Skin epidermis (tissue), 12 donors: ENCODE measurements around the gene ANLN.
A peak's percentile ranks its signal among the peaks of the same experiment; 100 is the strongest.

Source experiments
- H3K27ac ChIP-seq, 21 experiments: fragments of 200-600 bp; sonication (generic) in 11 of 21; one replicate each; pipeline ENCODE4 v1.5.0; 2020; ENCODE audit warnings: mild to moderate bottlenecking in 3 of 21, inconsistent platforms in 2 of 21, moderate library complexity in 2 of 21
- H3K4me3 ChIP-seq, 7 experiments: fragments of 200-600 bp; sonication (generic) in 2 of 7; one replicate each; pipeline ENCODE4 v1.5.0; 2020; ENCODE audit warnings: inconsistent platforms in 2 of 7, mild to moderate bottlenecking in 2 of 7, moderate library complexity in 1 of 7

ANLN gene, protein sequence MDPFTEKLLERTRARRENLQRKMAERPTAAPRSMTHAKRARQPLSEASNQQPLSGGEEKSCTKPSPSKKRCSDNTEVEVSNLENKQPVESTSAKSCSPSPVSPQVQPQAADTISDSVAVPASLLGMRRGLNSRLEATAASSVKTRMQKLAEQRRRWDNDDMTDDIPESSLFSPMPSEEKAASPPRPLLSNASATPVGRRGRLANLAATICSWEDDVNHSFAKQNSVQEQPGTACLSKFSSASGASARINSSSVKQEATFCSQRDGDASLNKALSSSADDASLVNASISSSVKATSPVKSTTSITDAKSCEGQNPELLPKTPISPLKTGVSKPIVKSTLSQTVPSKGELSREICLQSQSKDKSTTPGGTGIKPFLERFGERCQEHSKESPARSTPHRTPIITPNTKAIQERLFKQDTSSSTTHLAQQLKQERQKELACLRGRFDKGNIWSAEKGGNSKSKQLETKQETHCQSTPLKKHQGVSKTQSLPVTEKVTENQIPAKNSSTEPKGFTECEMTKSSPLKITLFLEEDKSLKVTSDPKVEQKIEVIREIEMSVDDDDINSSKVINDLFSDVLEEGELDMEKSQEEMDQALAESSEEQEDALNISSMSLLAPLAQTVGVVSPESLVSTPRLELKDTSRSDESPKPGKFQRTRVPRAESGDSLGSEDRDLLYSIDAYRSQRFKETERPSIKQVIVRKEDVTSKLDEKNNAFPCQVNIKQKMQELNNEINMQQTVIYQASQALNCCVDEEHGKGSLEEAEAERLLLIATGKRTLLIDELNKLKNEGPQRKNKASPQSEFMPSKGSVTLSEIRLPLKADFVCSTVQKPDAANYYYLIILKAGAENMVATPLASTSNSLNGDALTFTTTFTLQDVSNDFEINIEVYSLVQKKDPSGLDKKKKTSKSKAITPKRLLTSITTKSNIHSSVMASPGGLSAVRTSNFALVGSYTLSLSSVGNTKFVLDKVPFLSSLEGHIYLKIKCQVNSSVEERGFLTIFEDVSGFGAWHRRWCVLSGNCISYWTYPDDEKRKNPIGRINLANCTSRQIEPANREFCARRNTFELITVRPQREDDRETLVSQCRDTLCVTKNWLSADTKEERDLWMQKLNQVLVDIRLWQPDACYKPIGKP

GRCh38 chr7:36389371-36390198, at the start of gene ANLN:
TSS of gene ANLN (plus strand) at chr7:36389862. CDS start at chr7:36390027, 165 bp downstream.
- Histone ChIP-seq H3K4me3 (peak within 1 kb of the TSS; percentile 57 to 93 (median 74)), H3K27ac (peak within 1 kb of the TSS in 20 of 21 experiments; percentile 16 to 79 (median 56))

DNA sequence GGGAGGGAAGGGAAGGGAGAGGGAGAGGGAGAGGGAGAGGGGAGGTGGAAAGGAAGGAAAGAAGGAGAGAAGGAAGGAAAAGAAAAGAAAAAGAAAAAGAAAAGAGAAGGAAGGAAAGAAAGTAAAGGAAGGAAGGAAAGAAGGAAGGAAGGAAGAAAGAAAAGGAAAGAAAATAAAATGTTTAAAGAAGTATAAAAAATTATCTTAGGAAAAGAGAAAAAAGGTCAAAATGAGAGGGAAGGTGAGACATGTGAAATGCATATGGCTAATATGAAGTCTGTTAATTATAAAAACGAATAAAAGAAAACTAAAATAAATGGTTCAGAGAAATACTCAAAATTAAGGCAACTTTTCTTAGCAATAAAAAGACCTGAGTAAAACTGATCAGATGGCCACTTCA, 46.1 kb upstream of the ANLN start:
- H3K27ac ChIP-seq, result no peak overlapping the region
- H3K4me3 ChIP-seq, result no peak overlapping the region

GRCh38 chr7:36344622-36345021, 45.0 kb upstream of the ANLN start:
- Histone ChIP-seq H3K4me3 (no peak overlapping the region), H3K27ac (no peak overlapping the region)

DNA sequence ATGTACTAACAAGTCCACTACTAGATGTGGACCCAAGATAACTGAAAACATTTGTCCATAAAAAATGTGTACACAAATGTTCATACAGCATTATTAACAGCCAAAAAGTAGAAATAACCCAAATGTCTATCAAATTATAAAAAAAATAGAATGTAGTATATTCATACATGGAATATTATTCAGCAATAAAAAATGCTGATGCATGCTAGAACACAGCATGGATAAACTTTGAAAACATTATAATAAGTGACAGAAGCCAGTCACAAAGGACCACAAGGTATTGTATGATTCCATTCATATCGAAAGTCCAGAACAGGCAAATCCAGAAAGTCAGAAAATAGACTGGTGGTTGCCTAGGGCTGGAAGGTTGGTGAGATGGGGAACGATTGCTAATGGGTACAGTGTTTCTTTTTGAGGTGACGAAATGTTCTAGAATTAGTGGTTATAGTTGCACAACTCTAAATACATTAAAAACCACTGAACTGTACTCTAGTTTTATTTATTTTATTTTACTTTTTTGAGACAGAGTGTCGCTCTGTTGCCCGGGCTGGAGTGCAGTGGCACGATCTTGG, 43.3 kb upstream of the ANLN start:
- Histone ChIP-seq H3K27ac (no peak overlapping the region), H3K4me3 (no peak overlapping the region)

DNA sequence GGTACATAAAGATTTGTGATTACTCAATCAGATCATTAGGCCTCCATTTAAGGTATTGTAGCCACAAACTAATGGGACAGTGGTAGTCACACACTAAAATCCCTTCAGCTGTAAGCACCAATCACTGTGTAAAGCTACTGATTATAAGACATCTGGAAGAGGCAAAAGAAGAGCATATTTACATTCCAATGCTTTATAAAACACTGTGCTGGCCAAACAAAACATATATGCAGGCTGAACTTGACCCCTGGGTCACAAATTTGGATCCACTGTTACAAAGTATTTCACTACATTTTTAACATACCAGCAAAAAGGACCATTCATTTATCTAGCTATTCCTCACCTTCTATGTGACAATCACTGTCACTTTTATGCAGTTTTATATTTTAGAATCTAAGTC, 41.4 kb upstream of the ANLN start:
- Histone ChIP-seq H3K27ac (no peak overlapping the region), H3K4me3 (no peak overlapping the region)

DNA sequence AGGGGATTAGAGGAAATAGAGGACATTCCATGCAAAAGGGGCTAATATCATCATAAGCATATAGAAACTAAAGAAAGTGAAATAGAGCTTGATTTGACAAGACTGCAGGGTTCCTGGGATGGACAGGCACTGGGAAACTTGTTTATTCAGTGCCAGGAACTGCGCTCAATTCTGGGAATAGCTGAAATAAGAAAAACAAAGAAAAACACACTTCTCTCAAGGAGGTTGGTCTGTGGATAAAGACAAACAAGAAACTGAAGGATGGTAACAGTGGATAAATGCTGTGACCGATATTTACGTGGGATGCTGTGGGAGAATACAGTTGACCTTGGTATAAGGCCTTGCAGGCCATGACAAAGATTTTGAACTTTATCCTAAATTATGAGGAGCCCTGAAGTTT, 40.9 kb upstream of the ANLN start:
- H3K4me3 ChIP-seq, result no peak overlapping the region

GRCh38 chr7:36349626-36350025, 40.0 kb upstream of the ANLN start:
- Histone ChIP-seq H3K4me3 (no peak overlapping the region), H3K27ac (no peak overlapping the region)

More for the DNA sequence above, 40.9 kb upstream of the ANLN start:
- no peak overlapping the region for H3K27ac ChIP-seq

- H3K27ac ChIP-seq, result no peak overlapping the region
- H3K4me3 ChIP-seq, result no peak overlapping the region
Measured at GRCh38 chr7:36355490-36355889, 34.2 kb upstream of the ANLN start.

- no peak overlapping the region for H3K27ac ChIP-seq
- H3K4me3 ChIP-seq, result no peak overlapping the region
Measured at GRCh38 chr7:36357054-36357453, 32.6 kb upstream of the ANLN start.

DNA sequence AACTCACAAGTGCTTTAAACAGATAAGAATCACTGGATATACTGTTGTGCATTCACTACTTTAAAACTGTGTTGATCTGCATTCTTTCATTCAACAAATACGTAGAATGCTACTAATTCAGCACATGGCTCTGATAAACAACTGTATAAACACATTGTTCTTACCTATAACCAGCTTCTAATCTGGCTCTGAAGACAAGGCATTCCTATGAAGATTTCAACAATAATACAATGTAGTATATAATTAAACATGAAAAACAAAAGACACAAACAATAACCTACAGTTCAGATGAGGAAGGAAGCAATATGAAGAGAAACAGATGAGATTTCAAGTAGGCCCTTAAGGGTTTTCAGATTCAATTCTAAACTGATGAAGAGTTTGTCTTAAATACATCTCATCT, 31.1 kb upstream of the ANLN start:
- Histone ChIP-seq H3K27ac (no peak overlapping the region), H3K4me3 (no peak overlapping the region)

DNA sequence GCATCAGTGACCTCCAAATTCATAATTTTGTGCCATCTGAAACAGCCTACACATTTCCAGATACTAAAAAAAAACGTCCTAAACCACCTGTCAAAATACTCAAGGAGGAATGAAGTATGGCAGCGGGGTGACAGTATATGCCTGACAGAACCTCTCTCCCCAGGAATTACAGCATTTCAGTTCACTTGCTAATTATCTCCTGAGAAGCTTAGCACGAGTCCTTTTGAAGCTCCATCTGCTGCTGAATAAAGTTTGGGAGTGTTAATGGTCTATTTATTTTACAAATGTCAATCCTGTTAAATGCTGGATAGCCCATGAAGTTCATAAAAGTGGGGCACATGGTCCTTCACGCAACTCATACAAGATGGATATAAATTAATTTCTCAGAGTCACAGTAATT, 29.4 kb upstream of the ANLN start:
- H3K4me3 ChIP-seq, result no peak overlapping the region

DNA sequence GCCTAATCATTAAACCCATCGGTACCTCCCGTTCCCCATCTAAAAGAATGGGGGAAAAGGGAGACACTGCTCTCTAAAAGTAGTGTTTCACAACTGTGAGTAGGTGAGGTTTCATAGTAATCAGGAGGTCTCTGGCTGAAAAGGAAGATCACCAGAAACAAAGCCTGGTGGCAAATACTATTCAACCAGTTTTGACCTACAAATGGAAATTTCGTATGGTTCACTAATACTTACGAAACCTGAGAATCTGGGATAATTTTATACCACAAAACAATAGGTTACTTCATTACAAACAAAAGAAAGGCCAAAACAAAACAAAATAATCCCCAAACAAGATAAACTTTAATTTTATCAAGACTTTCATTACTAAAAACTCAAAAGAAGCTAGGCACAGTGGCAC, 28.4 kb upstream of the ANLN start:
- Histone ChIP-seq H3K4me3 (no peak overlapping the region), H3K27ac (no peak overlapping the region)

More for the DNA sequence above, 29.4 kb upstream of the ANLN start:
- H3K27ac ChIP-seq, result no peak overlapping the region

DNA sequence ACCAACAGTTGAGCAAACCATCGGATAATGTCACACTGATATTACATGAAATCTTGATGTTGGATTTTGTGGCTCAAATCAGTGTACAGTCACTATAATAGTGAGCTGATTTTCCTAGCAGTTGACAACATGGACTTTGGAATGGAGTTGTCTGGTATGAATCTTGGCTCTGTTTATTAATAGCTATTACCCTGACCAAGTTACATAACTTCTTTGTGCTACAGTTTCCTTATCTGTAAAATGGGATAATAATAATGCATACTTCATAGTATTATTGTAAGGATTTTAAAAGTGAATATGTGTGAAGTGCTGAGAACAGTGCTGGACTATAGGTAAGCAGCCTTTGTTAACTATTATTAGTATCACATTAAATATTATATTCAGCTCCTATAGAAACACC, 26.1 kb upstream of the ANLN start:
- Histone ChIP-seq H3K27ac (no peak overlapping the region), H3K4me3 (no peak overlapping the region)

DNA sequence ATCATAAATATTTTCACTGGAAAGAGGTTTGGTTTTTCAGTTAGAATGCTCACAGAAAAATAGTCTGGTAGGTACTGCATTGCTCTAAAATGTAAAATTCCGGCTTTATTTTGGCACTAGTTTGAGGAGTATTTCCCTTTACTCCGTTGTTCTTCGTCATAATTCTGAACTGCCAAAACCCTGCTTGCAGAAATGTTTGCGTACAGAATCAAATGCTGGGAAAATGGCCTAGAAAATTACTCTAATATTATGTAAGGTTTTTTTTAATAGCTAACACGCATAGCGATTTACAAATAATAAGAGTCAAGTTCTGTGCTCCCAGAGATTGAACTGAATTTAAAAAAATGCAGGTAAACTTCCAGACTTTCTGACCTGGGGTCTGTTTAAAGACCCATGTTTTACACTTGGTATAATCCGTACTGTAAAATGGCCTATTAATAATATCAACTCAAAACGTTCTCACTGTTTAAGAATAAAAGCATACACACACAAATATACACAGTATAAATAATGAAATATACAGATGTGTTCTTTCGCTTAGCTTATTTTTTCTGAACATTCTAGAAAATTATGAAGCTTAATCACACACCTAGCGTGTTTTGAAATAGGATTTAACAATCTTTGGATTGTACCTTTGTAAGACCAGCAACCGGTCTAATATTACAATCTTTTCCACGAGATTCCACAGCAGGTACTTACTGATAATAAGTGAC, 23.5 kb upstream of the ANLN start:
- peak overlapping the region; percentile 46 to 89 (median 76) for H3K4me3 ChIP-seq
- H3K27ac ChIP-seq, result peak overlapping the region in 11 of 21 experiments; percentile 5 to 90 (median 81)

DNA sequence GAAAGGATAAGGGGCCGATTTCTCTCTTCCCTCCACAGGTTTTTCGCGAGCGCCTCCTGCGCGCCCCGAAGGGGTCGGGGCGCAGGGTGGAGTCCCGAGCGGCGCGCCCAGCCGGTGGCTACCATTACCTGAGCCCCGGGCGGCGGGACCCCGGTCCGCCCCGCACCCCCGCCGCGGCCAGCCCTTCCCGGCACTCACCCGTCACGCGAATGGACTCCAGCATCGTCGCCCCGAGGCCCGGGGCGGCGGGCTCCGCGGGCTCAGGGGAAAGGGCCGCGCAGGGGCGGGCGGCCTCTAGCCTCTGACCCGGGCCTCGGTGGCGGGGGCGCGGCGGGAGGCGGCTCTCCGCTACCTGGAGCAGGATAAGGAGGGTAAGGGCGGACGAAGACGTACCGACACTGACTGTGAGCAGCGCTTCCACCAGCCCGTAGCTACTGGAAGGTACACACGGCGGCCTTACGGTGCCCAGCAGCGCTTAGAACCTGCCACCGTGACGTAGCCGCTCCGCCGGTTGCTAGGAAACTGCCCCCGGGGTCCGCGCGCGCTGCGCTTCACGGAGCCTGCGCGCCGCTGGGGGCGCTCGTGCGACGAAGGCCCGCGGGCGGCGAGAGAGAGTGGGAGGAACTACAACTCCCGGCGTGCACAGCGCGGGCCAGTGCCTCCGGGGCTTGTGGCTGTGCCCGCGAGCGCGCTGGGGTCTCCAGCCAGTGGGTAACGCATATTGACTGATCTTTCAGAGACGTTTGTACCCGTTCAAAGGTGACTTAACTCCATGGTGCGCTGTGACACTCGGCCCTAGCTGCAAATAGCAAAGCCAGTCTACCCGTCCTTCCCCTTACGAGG, 22.7 kb upstream of the ANLN start:
- H3K27ac ChIP-seq, result peak overlapping the region in 13 of 21 experiments; percentile 5 to 90 (median 79)
- H3K4me3 ChIP-seq, result peak overlapping the region; percentile 46 to 89 (median 76)

DNA sequence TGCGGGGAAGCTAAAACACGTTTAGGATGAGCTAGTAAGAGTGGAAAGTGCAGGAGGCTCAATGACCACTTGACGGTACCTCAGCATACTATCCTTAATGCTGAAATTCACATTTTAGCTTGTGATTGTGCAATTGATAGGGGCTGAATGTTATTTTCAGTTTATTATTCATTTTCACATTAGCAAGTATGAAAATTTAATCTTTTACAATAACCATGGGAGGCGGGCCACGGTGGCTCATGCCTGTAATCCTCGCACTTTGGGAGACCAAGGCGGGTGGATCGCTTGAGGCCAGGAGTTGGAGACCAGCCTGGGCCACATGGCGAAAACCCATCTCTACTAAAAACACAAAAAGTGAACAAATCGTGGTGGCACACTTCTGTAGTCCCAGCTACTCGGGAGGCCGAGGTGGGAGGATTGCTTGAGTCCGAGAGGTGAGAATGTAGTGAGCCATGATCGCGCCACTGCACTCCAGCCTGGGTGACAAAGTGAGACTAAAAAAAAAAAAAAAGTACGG, 22.0 kb upstream of the ANLN start:
- Histone ChIP-seq H3K27ac (peak overlapping the region in 2 of 21 experiments; percentile 73 to 82), H3K4me3 (peak overlapping the region; percentile 46 to 89 (median 76))

DNA sequence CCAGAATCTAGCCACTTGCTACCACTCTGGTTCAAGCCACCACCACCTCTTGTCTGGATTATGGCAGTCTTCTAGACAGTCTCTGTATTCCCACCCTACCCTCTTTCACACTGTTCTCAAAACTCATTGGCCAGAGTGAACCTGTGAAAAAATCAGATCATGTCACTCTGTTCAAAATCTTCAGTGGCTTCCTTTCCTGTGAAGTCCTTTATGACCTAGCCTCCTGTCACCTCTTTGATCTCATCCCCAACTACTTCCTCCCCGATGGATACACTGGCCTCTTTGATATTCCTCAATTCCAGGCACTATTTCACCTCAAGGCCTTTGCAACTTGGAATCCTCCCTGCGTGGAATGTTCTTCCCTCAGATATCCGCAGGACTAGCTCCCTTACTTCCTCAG, 21.2 kb upstream of the ANLN start:
- Histone ChIP-seq H3K27ac (no peak overlapping the region), H3K4me3 (no peak overlapping the region)
